GM12865 (cell line): ENCODE data around the gene KRTAP10-8.
"Not testable (repeated sequence)": the region's sequence is repeated elsewhere in the genome, so short reads cannot be mapped to it uniquely, and the experiment has no call there.

Experiments
- DNase-seq: peaks from one replicate; pipeline ENCODE4 v3.0.0; 2010; ENCODE audit warnings: low read depth
- H3K4me3 ChIP-seq: 2 replicates; pipeline ENCODE4 v1.5.1; 2011; ENCODE audit warnings: mild to moderate bottlenecking, low read depth, low read length, control low read depth
- CTCF ChIP-seq: IDR thresholded peaks from 2 replicates; pipeline ENCODE4 v1.5.1; 2011; ENCODE audit warnings: low read length, control low read depth, low read depth, inconsistent platforms; ENCODE audit not compliant: insufficient read depth; ENCODE audit errors: missing control alignments

KRTAP10-8 gene

GRCh38 chr21:44568667-44569556, 43.0 kb upstream of the KRTAP10-8 start:
- no peak for TF ChIP-seq CTCF
- H3K4me3 ChIP-seq = no peak overlapping the region
- DNase-seq = no peak

- no peak for TF ChIP-seq CTCF
- no peak for DNase-seq
- no peak overlapping the region for H3K4me3 ChIP-seq
Observed at GRCh38 chr21:44569861-44570517, 41.9 kb upstream of the KRTAP10-8 start.

- TF ChIP-seq CTCF = no peak
- no peak for DNase-seq
- H3K4me3 ChIP-seq = no peak overlapping the region
Observed at GRCh38 chr21:44571296-44571695, 40.6 kb upstream of the KRTAP10-8 start.

GRCh38 chr21:44571844-44572782, 39.8 kb upstream of the KRTAP10-8 start:
- TF ChIP-seq CTCF = no peak
- no peak overlapping the region for H3K4me3 ChIP-seq
- no peak for DNase-seq

- no peak for DNase-seq
- no peak for TF ChIP-seq CTCF
- no peak overlapping the region for H3K4me3 ChIP-seq
Observed at GRCh38 chr21:44572959-44573583, 38.8 kb upstream of the KRTAP10-8 start.

GRCh38 chr21:44573630-44574456, 38.0 kb upstream of the KRTAP10-8 start, which contains the start of gene KRTAP10-4:
Gene KRTAP10-4 (plus strand): TSS chr21:44573729. CDS start chr21:44573759, 30 bp downstream.
- not testable (repeated sequence) for H3K4me3 ChIP-seq, DNase-seq
